RWPE2 (cell line): ENCODE measurements around the gene GALNT17.

ENCODE experiments used
- ATAC-seq: fragments of 200-7000 bp; cut with Tn5 transposase; 3 replicates; pipeline ENCODE4 v1.9.1; 2021; ENCODE audit warnings: low read depth
- DNase-seq: peaks from one replicate; pipeline ENCODE4 v3.0.0-alpha.2; 2020; ENCODE audit warnings: low spot score
- H3K27ac ChIP-seq: fragments of 450-650 bp; 2 replicates; pipeline ENCODE4 v1.5.1; 2017; ENCODE audit warnings: mild to moderate bottlenecking; ENCODE audit not compliant: poor library complexity, severe bottlenecking
- H3K27me3 ChIP-seq: fragments of 250-450 bp; sonication (Bioruptor Pico); 2 replicates; pipeline ENCODE4 v1.5.1; 2021; ENCODE audit warnings: mild to moderate bottlenecking, moderate library complexity; ENCODE audit not compliant: insufficient read depth, poor library complexity, severe bottlenecking
- H3K36me3 ChIP-seq: fragments of 250-450 bp; sonication (Bioruptor Pico); 2 replicates; pipeline ENCODE4 v1.5.1; 2020; ENCODE audit warnings: low read depth, mild to moderate bottlenecking, moderate library complexity
- H3K4me1 ChIP-seq: fragments of 250-450 bp; sonication (Bioruptor Pico); 2 replicates; pipeline ENCODE4 v1.5.1; 2021; ENCODE audit warnings: mild to moderate bottlenecking, moderate library complexity; ENCODE audit not compliant: insufficient read depth, poor library complexity, severe bottlenecking
- H3K4me3 ChIP-seq: fragments of 250-450 bp; sonication (Bioruptor Pico); 2 replicates; pipeline ENCODE4 v1.5.1; 2021; ENCODE audit warnings: mild to moderate bottlenecking, moderate library complexity; ENCODE audit not compliant: severe bottlenecking
- H3K9me3 ChIP-seq: fragments of 250-450 bp; sonication (Bioruptor Pico); 2 replicates; pipeline ENCODE4 v1.5.1; 2021; ENCODE audit warnings: mild to moderate bottlenecking, moderate library complexity; ENCODE audit not compliant: severe bottlenecking
- TF ChIP-seq, protein P1 (sequence below): fragments of 450-650 bp; IDR thresholded peaks from one replicate; pipeline ENCODE4 v1.5.1; 2017; ENCODE audit warnings: mild to moderate bottlenecking, moderate library complexity; ENCODE audit not compliant: poor library complexity, severe bottlenecking

GALNT17 gene

DNA sequence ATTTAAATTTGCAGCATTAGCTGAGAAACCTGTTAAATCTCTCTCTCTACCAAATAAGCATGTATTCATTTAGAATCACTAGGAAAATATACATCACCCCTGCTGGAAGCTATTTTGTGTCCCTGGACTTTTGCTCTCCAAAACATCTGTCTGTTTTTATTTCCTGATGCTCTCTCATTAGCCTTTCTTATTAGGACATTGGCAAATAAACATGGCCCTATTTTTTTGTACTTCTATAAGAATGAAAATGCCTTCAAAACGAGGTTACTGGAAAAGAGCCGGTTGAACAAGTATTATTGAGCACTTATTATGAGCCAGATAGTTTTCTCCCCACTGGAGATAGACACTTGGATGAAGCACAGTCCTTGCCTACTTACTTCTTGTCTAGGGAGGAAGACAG, 206.9 kb downstream of the GALNT17 start:
- Histone ChIP-seq H3K27me3 (no peaks in the 10 kb centered on the region), H3K9me3 (no peaks in the 10 kb centered on the region), H3K4me3 (no peak overlapping the region), H3K36me3 (no peaks in the 10 kb centered on the region), H3K27ac (no peak overlapping the region), H3K4me1 (no peaks in the 10 kb centered on the region)
- TF ChIP-seq, protein P1, sequence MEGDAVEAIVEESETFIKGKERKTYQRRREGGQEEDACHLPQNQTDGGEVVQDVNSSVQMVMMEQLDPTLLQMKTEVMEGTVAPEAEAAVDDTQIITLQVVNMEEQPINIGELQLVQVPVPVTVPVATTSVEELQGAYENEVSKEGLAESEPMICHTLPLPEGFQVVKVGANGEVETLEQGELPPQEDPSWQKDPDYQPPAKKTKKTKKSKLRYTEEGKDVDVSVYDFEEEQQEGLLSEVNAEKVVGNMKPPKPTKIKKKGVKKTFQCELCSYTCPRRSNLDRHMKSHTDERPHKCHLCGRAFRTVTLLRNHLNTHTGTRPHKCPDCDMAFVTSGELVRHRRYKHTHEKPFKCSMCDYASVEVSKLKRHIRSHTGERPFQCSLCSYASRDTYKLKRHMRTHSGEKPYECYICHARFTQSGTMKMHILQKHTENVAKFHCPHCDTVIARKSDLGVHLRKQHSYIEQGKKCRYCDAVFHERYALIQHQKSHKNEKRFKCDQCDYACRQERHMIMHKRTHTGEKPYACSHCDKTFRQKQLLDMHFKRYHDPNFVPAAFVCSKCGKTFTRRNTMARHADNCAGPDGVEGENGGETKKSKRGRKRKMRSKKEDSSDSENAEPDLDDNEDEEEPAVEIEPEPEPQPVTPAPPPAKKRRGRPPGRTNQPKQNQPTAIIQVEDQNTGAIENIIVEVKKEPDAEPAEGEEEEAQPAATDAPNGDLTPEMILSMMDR: no peak
- no peak for ATAC-seq
- DNase-seq: no peak

DNA sequence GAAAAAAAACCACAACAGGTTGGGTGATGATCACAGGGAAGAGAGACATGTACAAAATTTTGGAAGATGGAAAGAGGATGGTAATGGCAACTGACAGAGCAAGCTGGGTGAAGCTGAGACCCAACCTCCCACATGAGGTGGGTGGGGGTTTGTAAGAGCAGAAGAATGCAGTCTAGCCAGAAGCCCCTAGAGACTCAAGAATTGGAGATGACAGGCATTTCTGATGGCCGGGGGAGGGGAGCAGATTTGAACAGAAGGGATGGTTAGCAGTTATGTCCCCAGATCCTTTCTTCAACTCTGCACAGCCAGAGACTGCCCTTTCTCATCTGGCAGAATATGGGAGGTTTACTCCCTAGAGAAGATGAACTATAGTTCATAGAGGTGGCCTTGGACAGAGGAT, 208.0 kb downstream of the GALNT17 start:
- no peaks in the 10 kb centered on the region for H3K27me3 ChIP-seq
- DNase-seq (no peak), ATAC-seq (no peak)
- H3K36me3 ChIP-seq: no peaks in the 10 kb centered on the region
- H3K9me3 ChIP-seq: no peaks in the 10 kb centered on the region
- no peaks in the 10 kb centered on the region for H3K4me1 ChIP-seq
- H3K4me3 ChIP-seq: no peak overlapping the region
- TF ChIP-seq, protein P1: no peak
- no peak overlapping the region for H3K27ac ChIP-seq

DNA sequence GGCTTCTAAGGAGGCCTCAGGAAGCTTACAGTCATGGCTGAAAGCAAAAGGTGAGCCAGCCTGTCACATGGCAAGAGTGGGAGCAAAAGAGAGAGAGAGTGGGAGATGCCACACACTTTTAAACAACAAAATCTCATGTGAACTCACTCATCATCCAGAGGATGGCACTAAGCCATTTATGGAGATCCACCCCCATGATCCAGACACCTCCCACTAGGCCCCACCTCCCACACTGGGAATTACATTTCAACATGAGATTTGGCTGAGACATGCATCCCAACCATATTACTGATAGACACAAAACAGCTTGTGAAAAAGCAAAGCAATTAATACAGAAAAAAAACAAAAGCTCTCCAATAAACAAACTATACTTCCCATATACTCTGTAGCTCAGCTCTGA, 210.3 kb downstream of the GALNT17 start:
- H3K4me3 ChIP-seq: no peak overlapping the region
- DNase-seq (no peak), ATAC-seq (no peak)
- TF ChIP-seq, protein P1: no peak
- no peaks in the 10 kb centered on the region for H3K36me3 ChIP-seq
- no peaks in the 10 kb centered on the region for H3K9me3 ChIP-seq
- H3K27ac ChIP-seq: no peak overlapping the region
- no peaks in the 10 kb centered on the region for H3K4me1 ChIP-seq
- no peaks in the 10 kb centered on the region for H3K27me3 ChIP-seq

DNA sequence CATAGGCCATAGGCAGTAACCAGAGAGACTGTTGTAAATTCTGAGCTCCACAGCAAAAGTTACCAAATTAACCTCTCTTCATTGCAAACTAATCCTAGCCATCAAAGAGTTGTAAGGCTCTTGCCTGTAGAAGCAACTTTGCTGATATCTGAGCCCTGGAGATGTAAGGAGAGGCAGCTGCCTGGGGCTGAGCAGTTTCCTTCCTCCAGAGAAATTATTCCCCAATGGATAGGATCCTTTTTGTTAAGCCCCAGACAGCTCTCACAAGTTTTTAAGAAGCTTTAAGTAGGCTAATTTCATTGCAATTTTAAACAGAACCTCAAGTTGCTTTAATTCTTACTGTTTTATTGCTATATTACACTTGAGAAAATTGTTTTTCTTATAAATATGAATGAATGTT, 211.1 kb downstream of the GALNT17 start:
- H3K27ac ChIP-seq: no peak overlapping the region
- no peaks in the 10 kb centered on the region for H3K36me3 ChIP-seq
- ATAC-seq: no peak
- no peaks in the 10 kb centered on the region for H3K4me1 ChIP-seq
- TF ChIP-seq, protein P1: no peak
- no peaks in the 10 kb centered on the region for H3K9me3 ChIP-seq
- H3K4me3 ChIP-seq: no peak overlapping the region
- no peaks in the 10 kb centered on the region for H3K27me3 ChIP-seq
- no peak for DNase-seq

- H3K27me3 ChIP-seq: no peaks in the 10 kb centered on the region
- no peaks in the 10 kb centered on the region for H3K9me3 ChIP-seq
- no peak overlapping the region for H3K27ac ChIP-seq
- H3K4me3 ChIP-seq: no peak overlapping the region
- DNase-seq (no peak), ATAC-seq (no peak)
- TF ChIP-seq, protein P1: no peak
- no peaks in the 10 kb centered on the region for H3K36me3 ChIP-seq
- H3K4me1 ChIP-seq: no peaks in the 10 kb centered on the region
Measured at GRCh38 chr7:71343892-71344291, 211.9 kb downstream of the GALNT17 start.
